ENCODE measurements around the gene TXNRD1.

DNA sequence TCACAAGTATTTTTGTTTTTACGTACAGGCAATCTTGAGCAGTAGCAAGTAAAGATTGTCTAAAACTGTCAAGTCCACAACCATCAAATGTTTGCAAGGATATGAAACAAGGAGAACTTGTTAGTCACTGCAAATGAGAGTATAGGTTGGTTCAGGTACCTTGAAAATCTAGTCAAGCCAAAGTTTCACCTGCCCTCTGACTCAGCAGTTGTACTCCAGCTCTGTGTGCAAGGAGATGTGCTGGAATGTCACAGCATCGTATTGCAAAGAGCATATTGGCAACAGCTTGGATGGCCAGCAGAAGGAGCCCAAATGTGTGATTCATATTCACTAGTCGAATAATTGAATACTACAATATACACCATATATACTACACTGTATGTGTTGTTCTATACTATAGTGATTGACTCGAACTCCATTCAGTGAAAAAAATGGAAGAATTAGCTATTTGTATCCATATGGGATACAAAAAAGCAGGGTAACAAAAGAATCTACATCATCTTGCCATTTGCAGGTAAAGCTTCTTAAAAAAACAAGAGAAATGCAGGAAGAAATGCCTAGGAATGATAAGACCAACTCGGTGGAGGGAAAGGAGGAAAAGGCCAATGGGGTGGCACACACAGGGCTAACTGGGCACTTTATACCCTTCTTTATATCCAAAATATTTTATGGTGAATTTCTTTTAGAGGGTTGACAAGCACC is 131.9 kb downstream of the TXNRD1 start:
- TF ChIP-seq, protein P1, sequence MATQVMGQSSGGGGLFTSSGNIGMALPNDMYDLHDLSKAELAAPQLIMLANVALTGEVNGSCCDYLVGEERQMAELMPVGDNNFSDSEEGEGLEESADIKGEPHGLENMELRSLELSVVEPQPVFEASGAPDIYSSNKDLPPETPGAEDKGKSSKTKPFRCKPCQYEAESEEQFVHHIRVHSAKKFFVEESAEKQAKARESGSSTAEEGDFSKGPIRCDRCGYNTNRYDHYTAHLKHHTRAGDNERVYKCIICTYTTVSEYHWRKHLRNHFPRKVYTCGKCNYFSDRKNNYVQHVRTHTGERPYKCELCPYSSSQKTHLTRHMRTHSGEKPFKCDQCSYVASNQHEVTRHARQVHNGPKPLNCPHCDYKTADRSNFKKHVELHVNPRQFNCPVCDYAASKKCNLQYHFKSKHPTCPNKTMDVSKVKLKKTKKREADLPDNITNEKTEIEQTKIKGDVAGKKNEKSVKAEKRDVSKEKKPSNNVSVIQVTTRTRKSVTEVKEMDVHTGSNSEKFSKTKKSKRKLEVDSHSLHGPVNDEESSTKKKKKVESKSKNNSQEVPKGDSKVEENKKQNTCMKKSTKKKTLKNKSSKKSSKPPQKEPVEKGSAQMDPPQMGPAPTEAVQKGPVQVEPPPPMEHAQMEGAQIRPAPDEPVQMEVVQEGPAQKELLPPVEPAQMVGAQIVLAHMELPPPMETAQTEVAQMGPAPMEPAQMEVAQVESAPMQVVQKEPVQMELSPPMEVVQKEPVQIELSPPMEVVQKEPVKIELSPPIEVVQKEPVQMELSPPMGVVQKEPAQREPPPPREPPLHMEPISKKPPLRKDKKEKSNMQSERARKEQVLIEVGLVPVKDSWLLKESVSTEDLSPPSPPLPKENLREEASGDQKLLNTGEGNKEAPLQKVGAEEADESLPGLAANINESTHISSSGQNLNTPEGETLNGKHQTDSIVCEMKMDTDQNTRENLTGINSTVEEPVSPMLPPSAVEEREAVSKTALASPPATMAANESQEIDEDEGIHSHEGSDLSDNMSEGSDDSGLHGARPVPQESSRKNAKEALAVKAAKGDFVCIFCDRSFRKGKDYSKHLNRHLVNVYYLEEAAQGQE (IDR thresholded peaks at IDR 0.05; ENCODE audit: insufficient read depth in 1 of 2, low read depth in 2 of 2, low read length in 2 of 2): no peak
- TF ChIP-seq POLR2AphosphoS5 (IDR thresholded peaks at IDR 0.05; ENCODE audit: low read depth, low read length): no peak
- no peak for TF ChIP-seq FOXP2 (optimal IDR thresholded peaks at IDR 0.05; ENCODE audit: borderline replicate concordance, extremely low read depth, extremely low read length, insufficient read depth)
- TF ChIP-seq TAF1 (IDR thresholded peaks at IDR 0.05; ENCODE audit: borderline replicate concordance, insufficient read depth, low read length): no peak

All from PFSK-1 (cell line).